HepG2 (cell line): ENCODE data around the gene SLC26A2. TPM values are rescaled to one million over a fixed set of nuclear protein-coding genes. Genes with fewer than 3 reads are reported as not detected.
"Not testable (repeated sequence)": the region's sequence is repeated elsewhere in the genome, so short reads cannot be mapped to it uniquely, and the experiment has no call there.

Source experiments
- ATAC-seq: fragments of 200-7000 bp; cut with Tn5 transposase; 3 replicates; pipeline ENCODE4 v1.9.1; 2020; ENCODE audit warnings: mild to moderate bottlenecking, moderate library complexity
- BruUV-seq: library from RNA; stranded (reverse); fragments of 400-500 nt; replicated peaks from 2 replicates; lab custom pipeline; 2021; lab: Mats Ljungman, UMichigan
- CTCF ChIA-PET: fragments of 300-600 bp; formaldehyde crosslinking; extraction: SDS; loops from one replicate; lab custom pipeline; 2021; ENCODE audit warnings: low total read pairs, inconsistent platforms, low intra/inter-chr PET ratio; lab: Yijun Ruan, JAX
- POLR2A ChIA-PET: fragments of 350-600 bp; sonication (Branson Sonifier 250); formaldehyde crosslinking; loops from one replicate; lab custom pipeline; 2020; ENCODE audit warnings: antibody characterized with exemption, inconsistent platforms; lab: Yijun Ruan, JAX
- DNase-seq: peaks from one replicate; pipeline ENCODE4 v3.0.0-alpha.2; 2015; ENCODE audit warnings: low spot score
- FAIRE-seq: peaks from 3 replicates; lab custom pipeline; 2011; peaks lifted over from hg19 to GRCh38; lab: Jason Lieb, UNC
- H2AFZ ChIP-seq: one replicate; pipeline ENCODE4 v1.6.1; 2011; ENCODE audit warnings: low read length, inconsistent platforms
- H3K27ac ChIP-seq: fragments of 300-600 bp; 3 replicates; pipeline ENCODE4 v1.8.0; 2011; ENCODE audit warnings: mixed run types, mild to moderate bottlenecking, mixed read lengths, low read length, inconsistent platforms; ENCODE audit not compliant: insufficient read depth; ENCODE audit errors: extremely low read length
- H3K27me3 ChIP-seq, 2 experiments: fragments of 200-600 bp in 1 of 2; 2 replicates in 1 of 2; 3 replicates in 1 of 2; pipeline versions ENCODE4 v1.6.0 to v1.8.0; 2011; ENCODE audit warnings: low read length in 2 of 2, mild to moderate bottlenecking in 2 of 2, moderate library complexity in 2 of 2, inconsistent platforms in 1 of 2; ENCODE audit not compliant: insufficient read depth in 2 of 2, control insufficient read depth in 1 of 2
- H3K36me3 ChIP-seq, 2 experiments: fragments of 200-600 bp in 1 of 2; replicated peaks in 1 of 2; 2 replicates in 1 of 2; 3 replicates in 1 of 2; pipeline versions ENCODE4 v1.5.1 to v1.8.0; 2011; ENCODE audit warnings: low read length in 2 of 2, inconsistent platforms in 1 of 2; ENCODE audit not compliant: insufficient read depth in 2 of 2, control insufficient read depth in 1 of 2
- H3K4me1 ChIP-seq: 2 replicates; pipeline ENCODE4 v1.5.1; 2012; ENCODE audit warnings: low read length, inconsistent platforms; ENCODE audit not compliant: insufficient read depth
- H3K4me2 ChIP-seq: 2 replicates; pipeline ENCODE4 v1.6.0; 2011; ENCODE audit warnings: low read depth, low read length, inconsistent platforms
- H3K4me3 ChIP-seq, 3 experiments: fragments of 200-600 bp in 1 of 3; sonication (generic), shearing (Covaris generic) in 1 of 3; replicated peaks in 1 of 3; 2 replicates each; pipeline ENCODE4 v1.5.1; 2011 to 2016; ENCODE audit warnings: low read length in 3 of 3, inconsistent platforms in 2 of 3, low read depth in 2 of 3, mild to moderate bottlenecking in 2 of 3, control low read depth in 1 of 3, mixed read lengths in 1 of 3; ENCODE audit not compliant: insufficient read depth in 1 of 3
- H3K79me2 ChIP-seq: one replicate; pipeline ENCODE4 v1.6.1; 2011; ENCODE audit warnings: low read length, inconsistent platforms; ENCODE audit not compliant: insufficient read depth
- H3K9ac ChIP-seq: 2 replicates; pipeline ENCODE4 v1.6.0; 2011; ENCODE audit warnings: mild to moderate bottlenecking, low read depth, low read length, inconsistent platforms; ENCODE audit not compliant: insufficient read depth
- H3K9me3 ChIP-seq: 2 replicates; pipeline ENCODE4 v1.5.1; 2012; ENCODE audit warnings: mild to moderate bottlenecking, low read length
- H4K20me1 ChIP-seq: 2 replicates; pipeline ENCODE4 v1.6.0; 2011; ENCODE audit warnings: inconsistent platforms, mild to moderate bottlenecking, low read length, moderate library complexity; ENCODE audit not compliant: insufficient read depth
- BRF2 ChIP-seq: sonication (generic); formaldehyde crosslinking; IDR thresholded peaks from 2 replicates; pipeline ENCODE4 v1.8.1; 2022; ENCODE audit warnings: mild to moderate bottlenecking, missing genetic modification reagents
- KIAA2018 ChIP-seq: sonication (generic); formaldehyde crosslinking; IDR thresholded peaks from 2 replicates; pipeline ENCODE4 v1.5.0; 2020; ENCODE audit warnings: mild to moderate bottlenecking, missing genetic modification reagents, borderline replicate concordance
- LCORL ChIP-seq, 2 experiments: fragments of 450-650 bp in 1 of 2; sonication (generic) in 1 of 2; formaldehyde crosslinking in 1 of 2; IDR thresholded peaks; 2 replicates each; pipeline versions ENCODE4 v1.5.0 to v1.6.1; 2017 to 2020; ENCODE audit warnings: antibody characterized with exemption in 1 of 2, missing genetic modification reagents in 1 of 2
- RAD51 ChIP-seq: fragments of 450-650 bp; IDR thresholded peaks from 2 replicates; pipeline ENCODE4 v1.6.1; 2016; ENCODE audit warnings: borderline replicate concordance
- RBM39 ChIP-seq: fragments of 200-400 bp; formaldehyde crosslinking; IDR thresholded peaks from one replicate; pipeline ENCODE4 v1.6.1; 2018; ENCODE audit warnings: antibody characterized with exemption, mild to moderate bottlenecking, low read depth, low read length; ENCODE audit not compliant: poor library complexity, severe bottlenecking
- RFXAP ChIP-seq: sonication (generic); formaldehyde crosslinking; IDR thresholded peaks from 2 replicates; pipeline ENCODE4 v1.4.0; 2020; ENCODE audit warnings: missing genetic modification reagents, borderline replicate concordance
- SOX13 ChIP-seq, 3 experiments: fragments of 450-650 bp in 1 of 3; sonication (generic) in 1 of 3; formaldehyde crosslinking in 1 of 3; IDR thresholded peaks in 2 of 3; conservative IDR thresholded peaks in 1 of 3; 2 replicates each; pipeline versions ENCODE4 v1.5.0 to v1.6.1; 2016 to 2020; ENCODE audit warnings: antibody characterized with exemption in 1 of 3, mild to moderate bottlenecking in 1 of 3, missing compliant biosample characterization in 1 of 3, missing genetic modification reagents in 1 of 3, moderate library complexity in 1 of 3
- TP53 ChIP-seq: sonication (generic); formaldehyde crosslinking; conservative IDR thresholded peaks from 2 replicates; pipeline ENCODE4 v1.4.0; 2020; ENCODE audit warnings: missing genetic modification reagents
- ZFY ChIP-seq: sonication (generic); formaldehyde crosslinking; IDR thresholded peaks from 2 replicates; pipeline ENCODE4 v1.4.0; 2020; ENCODE audit warnings: missing genetic modification reagents
- ZNF484 ChIP-seq: sonication (generic); formaldehyde crosslinking; IDR thresholded peaks from 2 replicates; pipeline ENCODE4 v1.5.1; 2020; ENCODE audit warnings: mild to moderate bottlenecking, low read depth, missing genetic modification reagents, borderline replicate concordance
- ZNF891 ChIP-seq: sonication (generic); formaldehyde crosslinking; IDR thresholded peaks from 2 replicates; pipeline ENCODE4 v1.5.0; 2020; ENCODE audit warnings: mild to moderate bottlenecking, missing genetic modification reagents
- WGBS: methylation state at CpG from one replicate; pipeline ENCODE4 v1.1.6; 2017; ENCODE audit warnings: low lambda C conversion rate; 5-methylcytosine and 5-hydroxymethylcytosine counted together
- in situ Hi-C: cut with HindIII; loops from 2 replicates; pipeline ENCODE4 v1.10.0; 2017; ENCODE audit warnings: low pct_unique_long_range_greater_than_20kb; ENCODE audit not compliant: extremely low pct_ligation_motif_present
- intact Hi-C: fragments of 100-400 bp; cut with micrococcal nuclease; formaldehyde crosslinking; loops from one replicate; pipeline ENCODE4 v1.10.0; 2022; ENCODE audit not compliant: unreplicated experiment
- polyA plus RNA-seq, 8 experiments: library from polyadenylated mRNA; depleted of rRNA in 3 of 8; stranded (reverse) in 7 of 8; unstranded in 1 of 8; fragments of >200 nt; fragmentation: Illumina TruSeq in 4 of 8; extraction: Trizol in 4 of 8; gene quantifications; 2 replicates each; pipeline versions ENCODE4 v1.2.1 to v1.2.3, GENCODE V29; 2011 to 2016; ENCODE audit warnings: low read depth in 4 of 8, missing spikeins in 1 of 8, mixed read lengths in 1 of 8; ENCODE audit not compliant: insufficient read depth in 1 of 8
- total RNA-seq, 5 experiments: library from RNA; depleted of rRNA; stranded (reverse); fragments of >200 nt; fragmentation: Illumina TruSeq; extraction: Trizol; gene quantifications; 2 replicates each; pipeline ENCODE4 v1.2.3, GENCODE V29; 2016; ENCODE audit warnings: low read depth in 1 of 5

SLC26A2 gene
- total and polyA plus RNA-seq, 2 of the 13 experiments (the other 11 are each of a cell fraction or from before 2014, with no cell fraction given): 2.2 to 7.9 TPM

DNA sequence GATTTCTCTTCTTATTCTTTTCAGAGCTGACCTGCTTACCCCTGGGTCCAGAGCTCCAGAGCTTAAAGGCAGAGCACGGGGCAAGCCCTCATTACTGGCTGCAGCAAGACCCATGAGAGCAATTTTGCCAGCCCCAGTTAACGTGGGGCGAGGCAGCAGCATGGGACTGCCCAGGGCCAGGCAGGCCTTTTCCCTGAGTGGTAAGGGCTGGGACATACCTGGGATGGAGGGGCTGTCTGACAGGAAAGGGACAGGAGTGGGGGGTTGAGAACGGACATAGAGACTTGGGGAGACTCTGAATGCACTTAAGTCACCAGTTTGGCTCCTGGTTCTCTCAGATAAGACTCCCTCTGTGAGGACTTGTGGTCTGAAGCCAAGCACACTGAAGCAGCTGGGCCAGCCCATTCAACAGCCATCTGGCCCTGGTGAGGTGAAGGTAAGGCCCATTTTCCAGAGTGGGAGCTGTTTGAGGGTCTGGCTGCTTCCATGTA, 66.2 kb downstream of the SLC26A2 start (continued):
- TF ChIP-seq BRF2 (CRISPR knock-in tag): no peak
- TF ChIP-seq SOX13 (IDR thresholded peaks at IDR 0.05): no peak
- no peak for TF ChIP-seq SOX13 (CRISPR knock-in tag; conservative IDR thresholded peaks at IDR 0.05 in 1 of 2, IDR thresholded peaks at IDR 0.05 in 1 of 2)
- no peak for TF ChIP-seq ZNF484
- no peak for TF ChIP-seq RAD51
- TF ChIP-seq RBM39: no peak
- TF ChIP-seq ZNF891 (CRISPR knock-in tag): 0 out of 2 replicates have a peak, but pooled peaks have one; percentile 61
- no peak for TF ChIP-seq LCORL (IDR thresholded peaks at IDR 0.05)
- TF ChIP-seq LCORL (CRISPR knock-in tag; IDR thresholded peaks at IDR 0.05): no peak
- no peak for TF ChIP-seq TP53
- no peak for TF ChIP-seq RFXAP (CRISPR knock-in tag)
- TF ChIP-seq KIAA2018: 0 out of 2 replicates have a peak, but pooled peaks have one; percentile 54
- TF ChIP-seq ZFY (CRISPR knock-in tag): no peak

GRCh38 chr5:150028047-150028446, 67.5 kb downstream of the SLC26A2 start:
- Histone ChIP-seq H3K36me3 (peaks cover 26 to 69% of the 10 kb centered on the region in 2 experiments), H3K27ac (peak overlapping the region; percentile 92), H3K4me1 (peaks cover 41% of the 10 kb centered on the region)
- CTCF ChIA-PET, in situ Hi-C loops, H4K20me1 ChIP-seq, H3K9ac ChIP-seq, H3K79me2 ChIP-seq, H2AFZ ChIP-seq, H3K9me3 ChIP-seq, H3K4me3 ChIP-seq, H3K4me2 ChIP-seq, FAIRE-seq, DNase-seq, H3K27me3 ChIP-seq, BruUV-seq, ATAC-seq: not testable (repeated sequence)
- WGBS: 95% methylated on average over 1 of the region's 1 CpG
- intact Hi-C loops: loop anchor here (10.0 kb wide), 1 partner anchor 327 kb away; the partner anchor contains the start of gene TCOF1
- POLR2A ChIA-PET: interaction anchor here (0.6 to 2.5 kb wide), 3 partner anchors 8 to 110 kb away, joined by 3 to 18 read pairs (median 7); no protein-coding TSS in a partner anchor
